AG09309 (cell line): ENCODE measurements around the gene KLHL29.

ENCODE experiments used
- DNase-seq: peaks from one replicate; pipeline ENCODE4 v3.0.0-alpha.2; 2010; ENCODE audit warnings: low read depth
- H3K4me3 ChIP-seq: 2 replicates; pipeline ENCODE4 v1.5.1; 2011; ENCODE audit warnings: mild to moderate bottlenecking, low read depth, low read length, moderate library complexity; ENCODE audit not compliant: control insufficient read depth
- TF ChIP-seq, protein P1 (sequence below): IDR thresholded peaks from 2 replicates; pipeline ENCODE4 v1.5.1; 2011; ENCODE audit warnings: mild to moderate bottlenecking, low read depth, low read length, inconsistent platforms; ENCODE audit not compliant: insufficient read depth, control insufficient read depth; ENCODE audit errors: missing control alignments

KLHL29 gene

DNA sequence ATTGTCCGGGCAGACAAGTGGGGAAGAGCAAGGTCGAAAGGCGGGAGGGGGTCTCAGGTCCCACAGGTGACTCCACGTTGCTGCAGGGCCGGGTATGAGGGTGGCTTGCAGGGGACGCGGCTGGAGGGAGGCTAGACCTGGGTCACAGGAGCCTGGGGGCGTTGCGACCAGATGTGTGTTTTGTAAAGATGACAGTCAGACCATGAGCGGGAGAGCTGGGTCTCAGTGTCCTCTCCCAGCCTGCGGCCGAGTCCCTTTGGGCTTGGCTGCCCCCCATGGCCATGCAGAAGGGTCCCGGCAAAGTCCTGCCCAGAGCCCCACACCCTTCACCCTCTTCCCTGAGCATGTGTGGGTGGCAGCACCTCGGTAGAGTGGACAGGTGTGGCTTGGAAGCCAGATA lies 302.7 kb downstream of the KLHL29 start:
- TF ChIP-seq, protein P1, sequence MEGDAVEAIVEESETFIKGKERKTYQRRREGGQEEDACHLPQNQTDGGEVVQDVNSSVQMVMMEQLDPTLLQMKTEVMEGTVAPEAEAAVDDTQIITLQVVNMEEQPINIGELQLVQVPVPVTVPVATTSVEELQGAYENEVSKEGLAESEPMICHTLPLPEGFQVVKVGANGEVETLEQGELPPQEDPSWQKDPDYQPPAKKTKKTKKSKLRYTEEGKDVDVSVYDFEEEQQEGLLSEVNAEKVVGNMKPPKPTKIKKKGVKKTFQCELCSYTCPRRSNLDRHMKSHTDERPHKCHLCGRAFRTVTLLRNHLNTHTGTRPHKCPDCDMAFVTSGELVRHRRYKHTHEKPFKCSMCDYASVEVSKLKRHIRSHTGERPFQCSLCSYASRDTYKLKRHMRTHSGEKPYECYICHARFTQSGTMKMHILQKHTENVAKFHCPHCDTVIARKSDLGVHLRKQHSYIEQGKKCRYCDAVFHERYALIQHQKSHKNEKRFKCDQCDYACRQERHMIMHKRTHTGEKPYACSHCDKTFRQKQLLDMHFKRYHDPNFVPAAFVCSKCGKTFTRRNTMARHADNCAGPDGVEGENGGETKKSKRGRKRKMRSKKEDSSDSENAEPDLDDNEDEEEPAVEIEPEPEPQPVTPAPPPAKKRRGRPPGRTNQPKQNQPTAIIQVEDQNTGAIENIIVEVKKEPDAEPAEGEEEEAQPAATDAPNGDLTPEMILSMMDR = no peak
- DNase-seq = no peak
- H3K4me3 ChIP-seq = no peak overlapping the region

DNA sequence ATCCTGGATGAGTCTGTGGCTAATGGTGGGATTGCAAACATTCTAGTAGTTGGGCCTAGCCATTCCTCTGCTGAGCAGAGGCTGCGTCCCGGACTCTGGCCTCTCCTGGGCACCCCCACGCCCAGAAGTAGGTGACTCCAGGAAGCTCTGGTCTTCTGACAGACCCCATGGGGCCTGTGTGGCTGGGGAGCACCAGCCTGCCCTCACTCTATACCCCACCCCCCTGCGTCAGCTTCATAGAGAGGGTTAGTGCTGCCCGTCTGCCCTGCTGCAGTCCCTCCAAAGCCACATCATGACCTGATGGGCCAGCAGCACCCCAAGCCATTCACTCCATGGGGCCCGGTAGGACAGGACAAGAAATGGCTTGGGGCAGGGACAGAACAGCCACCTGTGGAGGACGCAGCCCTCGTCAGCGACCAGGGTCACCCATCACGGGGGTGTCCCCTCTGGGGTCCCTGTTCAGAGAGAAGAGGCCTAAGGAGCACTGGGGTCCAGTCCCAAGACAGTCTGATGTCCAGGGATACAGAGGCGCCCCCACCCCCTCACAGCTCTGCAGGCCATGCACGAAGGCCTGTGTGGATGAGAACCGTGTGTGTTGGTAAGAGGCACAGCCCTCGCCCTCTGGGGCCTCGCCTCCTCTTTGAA lies 303.6 kb downstream of the KLHL29 start:
- H3K4me3 ChIP-seq = no peak overlapping the region
- TF ChIP-seq, protein P1 = no peak
- DNase-seq = no peak

DNA sequence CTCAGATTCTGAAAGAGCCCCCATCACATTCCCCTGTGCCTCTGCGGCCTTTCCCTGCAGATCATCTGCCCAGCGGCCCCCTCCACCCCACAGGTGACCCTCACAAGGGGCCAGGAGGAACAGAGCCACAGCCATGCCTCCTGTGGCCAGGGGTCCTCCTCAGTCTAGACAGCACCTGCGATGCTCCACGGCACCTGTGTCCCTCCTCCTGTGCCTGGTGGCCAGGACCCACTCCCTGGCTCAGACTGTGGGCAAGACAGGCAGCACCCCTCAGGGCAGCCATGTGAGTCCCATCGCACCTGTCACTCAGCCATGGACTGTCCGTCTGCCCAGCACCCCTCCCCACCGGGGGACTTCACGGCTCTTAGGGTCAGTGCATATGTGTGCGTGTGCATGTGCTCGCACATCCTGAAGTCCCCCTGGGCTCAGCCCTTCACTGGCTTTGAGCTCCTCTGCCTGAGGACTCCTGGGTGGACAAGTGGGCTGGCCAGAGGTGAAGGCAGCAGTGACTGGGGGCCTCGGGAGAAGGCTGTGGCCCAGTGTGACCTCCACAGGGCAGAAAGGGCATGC lies 304.2 kb downstream of the KLHL29 start:
- TF ChIP-seq, protein P1 = no peak
- DNase-seq = no peak

DNA sequence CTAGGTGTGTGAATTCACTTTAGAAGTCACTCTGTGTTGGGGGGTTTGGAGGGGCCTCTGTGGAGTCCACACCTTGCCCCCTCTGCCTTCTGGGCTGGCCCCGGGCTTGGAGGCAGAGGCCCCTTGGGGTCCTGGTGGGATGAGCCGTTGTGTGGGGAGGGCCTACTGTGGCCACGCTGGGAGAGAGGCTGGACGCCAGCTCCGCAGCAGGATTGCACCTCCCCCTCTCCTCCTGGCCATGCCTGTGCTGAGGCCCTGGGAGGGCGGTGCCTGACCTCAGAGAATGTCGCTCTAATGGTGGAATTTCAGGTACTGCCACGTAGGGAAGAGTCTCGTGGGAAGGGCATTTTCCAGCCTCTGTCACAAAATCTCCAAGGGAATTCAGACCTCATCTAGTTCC lies 304.9 kb downstream of the KLHL29 start:
- H3K4me3 ChIP-seq = no peak overlapping the region
- TF ChIP-seq, protein P1 = no peak
- no peak for DNase-seq

More for the DNA sequence above, 304.2 kb downstream of the KLHL29 start:
- H3K4me3 ChIP-seq = no peak overlapping the region

DNA sequence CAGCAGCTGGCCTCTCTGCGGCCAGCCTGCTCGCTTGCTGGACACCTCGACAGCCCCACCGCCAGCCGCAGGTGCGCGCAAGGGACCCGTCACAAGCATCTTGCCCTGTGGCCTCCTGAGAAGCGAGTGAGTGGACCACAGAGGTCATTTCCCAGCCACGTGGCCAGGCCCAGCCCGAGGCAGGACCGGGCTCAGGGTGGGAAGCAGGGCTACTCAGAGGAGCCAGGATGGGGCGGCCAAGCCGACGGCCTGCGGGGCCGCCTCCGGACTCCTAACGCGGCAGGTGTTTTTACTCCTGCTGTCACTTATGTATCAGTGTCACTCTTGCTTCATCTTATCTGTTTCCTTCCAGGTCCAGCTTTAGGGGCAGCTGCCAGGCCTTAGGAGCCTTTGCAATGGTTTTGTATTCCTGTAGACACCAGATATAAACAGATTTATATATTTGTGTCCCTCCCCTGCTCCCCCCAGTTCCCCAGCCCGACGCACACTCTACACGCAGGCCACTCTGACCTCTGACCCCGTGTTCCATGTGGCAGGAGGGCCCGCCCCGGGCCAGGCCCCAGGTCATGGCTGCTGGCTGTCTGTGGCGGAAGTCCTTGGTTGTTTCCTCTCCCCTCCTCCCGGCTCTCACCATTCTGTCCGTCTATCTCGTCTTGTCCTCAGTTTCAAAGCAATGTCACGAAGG lies 305.6 kb downstream of the KLHL29 start:
- H3K4me3 ChIP-seq = no peak overlapping the region
- no peak for DNase-seq
- TF ChIP-seq, protein P1 = no peak

DNA sequence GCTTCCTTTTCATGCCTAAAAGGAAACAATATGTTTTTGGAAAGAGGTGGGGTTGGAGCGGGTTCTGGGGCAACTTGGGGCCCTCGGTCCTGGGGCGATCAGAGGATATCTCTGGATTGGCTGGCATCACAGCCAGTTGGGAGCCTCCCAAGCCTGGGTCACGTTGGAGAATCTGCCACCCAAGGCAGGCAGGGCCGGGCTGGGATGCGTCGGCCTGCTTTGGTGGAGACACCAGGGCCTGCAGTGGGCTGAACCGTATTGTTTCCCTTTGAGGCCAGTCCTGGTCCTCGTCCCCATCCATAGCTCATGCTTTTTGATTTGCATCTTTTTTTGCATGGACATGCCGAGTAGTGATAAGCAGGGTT lies 306.1 kb downstream of the KLHL29 start:
- TF ChIP-seq, protein P1 = no peak
- DNase-seq = no peak

DNA sequence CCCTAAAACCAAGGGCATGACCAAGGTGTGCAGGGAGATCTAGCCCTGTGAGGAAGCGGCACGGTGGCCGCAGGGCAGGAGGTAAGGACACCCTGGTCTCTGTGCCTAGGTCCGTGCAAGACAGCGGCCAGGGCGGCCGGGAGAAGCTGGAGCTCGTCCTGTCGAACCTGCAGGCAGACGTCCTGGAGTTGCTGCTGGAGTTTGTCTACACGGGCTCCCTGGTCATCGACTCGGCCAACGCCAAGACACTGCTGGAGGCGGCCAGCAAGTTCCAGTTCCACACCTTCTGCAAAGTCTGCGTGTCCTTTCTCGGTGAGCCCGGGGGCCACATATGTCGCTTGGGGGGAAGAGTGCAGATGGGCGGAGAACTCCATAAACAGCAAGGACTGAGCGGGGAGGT lies 306.6 kb downstream of the KLHL29 start:
- TF ChIP-seq, protein P1 = no peak

More for the DNA sequence above, 306.1 kb downstream of the KLHL29 start:
- no peak overlapping the region for H3K4me3 ChIP-seq

More for the DNA sequence above, 306.6 kb downstream of the KLHL29 start:
- no peak for DNase-seq
- no peak overlapping the region for H3K4me3 ChIP-seq
